GM12891 (cell line): ENCODE data around the gene CANT1.

Source experiments
- POLR2A ChIP-seq: IDR thresholded peaks from 2 replicates; pipeline ENCODE4 v1.6.1; 2011; ENCODE audit warnings: low read depth, low read length, control low read depth
- POLR2AphosphoS5 ChIP-seq: IDR thresholded peaks from 2 replicates; pipeline ENCODE4 v1.6.1; 2011; ENCODE audit warnings: low read depth, low read length, control low read depth
- SPI1 ChIP-seq: IDR thresholded peaks from 2 replicates; pipeline ENCODE4 v1.6.1; 2011; ENCODE audit warnings: low read depth, low read length, control low read depth
- TAF1 ChIP-seq: IDR thresholded peaks from 2 replicates; pipeline ENCODE4 v1.6.1; 2011; ENCODE audit warnings: low read depth, low read length, control low read depth

GRCh38 chr17:79010304-79010646 lies 711 bp upstream of the CANT1 start:
- TF ChIP-seq TAF1, result no peak
- TF ChIP-seq POLR2AphosphoS5, result no peak
- TF ChIP-seq POLR2A, result no peak
- no peak for TF ChIP-seq SPI1
